A673 (cell line): ENCODE results near the gene LCA5L.

ENCODE experiments used
- CTCF ChIP-seq: fragments of 300-800, 200-600 bp; sonication (generic); conservative IDR thresholded peaks from 2 replicates; pipeline ENCODE4 v1.5.1; 2017; ENCODE audit warnings: low read depth, mild to moderate bottlenecking, antibody characterized with exemption, low read length, moderate library complexity, mixed read lengths
- EZH2 ChIP-seq: fragments of 200-600 bp; sonication (generic); IDR thresholded peaks from 2 replicates; pipeline ENCODE4 v1.6.1; 2017; ENCODE audit warnings: borderline replicate concordance, low read depth, mild to moderate bottlenecking, mixed read lengths, antibody characterized with exemption, low read length; ENCODE audit not compliant: poor library complexity, severe bottlenecking

GRCh38 chr21:39454949-39455668, 9.5 kb upstream of the LCA5L start:
- TF ChIP-seq CTCF (no peak), EZH2 (no peak)
